ENCODE data around the gene DNAAF5.

The DNAAF5 gene

GRCh38 chr7:770741-771166 is 44.3 kb downstream of the DNAAF5 start:
- no peak for DNase-seq

- no peak for DNase-seq
These were observed 44.9 kb downstream of the DNAAF5 start for GRCh38 chr7:771234-772004.

- DNase-seq, result no peak
These were observed 45.5 kb downstream of the DNAAF5 start for GRCh38 chr7:772005-772294.

- no peak for DNase-seq
These were observed 45.9 kb downstream of the DNAAF5 start for GRCh38 chr7:772392-772791.

- no peak for DNase-seq
These were observed 46.5 kb downstream of the DNAAF5 start for GRCh38 chr7:772861-773621.

GRCh38 chr7:773622-773915 is 47.1 kb downstream of the DNAAF5 start:
- DNase-seq, result no peak

- peak; percentile 52 to 61 for DNase-seq
These were observed 47.9 kb downstream of the DNAAF5 start for GRCh38 chr7:774161-775109.

- no peak for DNase-seq
These were observed 49.9 kb downstream of the DNAAF5 start for GRCh38 chr7:776381-776780.

- DNase-seq, result no peak
These were observed 50.7 kb downstream of the DNAAF5 start for GRCh38 chr7:776992-777727.

GRCh38 chr7:777728-778078 is 51.2 kb downstream of the DNAAF5 start:
- DNase-seq, result no peak

GRCh38 chr7:778271-778967 is 51.9 kb downstream of the DNAAF5 start:
- no peak for DNase-seq

GRCh38 chr7:778968-779451 is 52.5 kb downstream of the DNAAF5 start:
- no peak for DNase-seq

- DNase-seq, result no peak
These were observed 53.0 kb downstream of the DNAAF5 start for GRCh38 chr7:779480-779879.

GRCh38 chr7:780081-780480 is 53.6 kb downstream of the DNAAF5 start:
- DNase-seq, result no peak

- DNase-seq, result no peak
These were observed 54.0 kb downstream of the DNAAF5 start for GRCh38 chr7:780516-780915.

- no peak for DNase-seq
These were observed 54.8 kb downstream of the DNAAF5 start for GRCh38 chr7:781186-781849.

GRCh38 chr7:781936-782529 is 55.5 kb downstream of the DNAAF5 start:
- DNase-seq, result no peak

GRCh38 chr7:782718-783449 is 56.4 kb downstream of the DNAAF5 start:
- DNase-seq, result no peak

- no peak for DNase-seq
These were observed 57.3 kb downstream of the DNAAF5 start for GRCh38 chr7:783556-784490.
